ENCODE measurements around the gene LETM1. TPM values are rescaled to one million over a fixed set of nuclear protein-coding genes. Genes with fewer than 3 reads are reported as not detected.

Gene LETM1
- total and polyA plus RNA-seq, 2 experiments from 2014 or later, result 23.3 to 68.9 TPM

- TF ChIP-seq, protein P1, sequence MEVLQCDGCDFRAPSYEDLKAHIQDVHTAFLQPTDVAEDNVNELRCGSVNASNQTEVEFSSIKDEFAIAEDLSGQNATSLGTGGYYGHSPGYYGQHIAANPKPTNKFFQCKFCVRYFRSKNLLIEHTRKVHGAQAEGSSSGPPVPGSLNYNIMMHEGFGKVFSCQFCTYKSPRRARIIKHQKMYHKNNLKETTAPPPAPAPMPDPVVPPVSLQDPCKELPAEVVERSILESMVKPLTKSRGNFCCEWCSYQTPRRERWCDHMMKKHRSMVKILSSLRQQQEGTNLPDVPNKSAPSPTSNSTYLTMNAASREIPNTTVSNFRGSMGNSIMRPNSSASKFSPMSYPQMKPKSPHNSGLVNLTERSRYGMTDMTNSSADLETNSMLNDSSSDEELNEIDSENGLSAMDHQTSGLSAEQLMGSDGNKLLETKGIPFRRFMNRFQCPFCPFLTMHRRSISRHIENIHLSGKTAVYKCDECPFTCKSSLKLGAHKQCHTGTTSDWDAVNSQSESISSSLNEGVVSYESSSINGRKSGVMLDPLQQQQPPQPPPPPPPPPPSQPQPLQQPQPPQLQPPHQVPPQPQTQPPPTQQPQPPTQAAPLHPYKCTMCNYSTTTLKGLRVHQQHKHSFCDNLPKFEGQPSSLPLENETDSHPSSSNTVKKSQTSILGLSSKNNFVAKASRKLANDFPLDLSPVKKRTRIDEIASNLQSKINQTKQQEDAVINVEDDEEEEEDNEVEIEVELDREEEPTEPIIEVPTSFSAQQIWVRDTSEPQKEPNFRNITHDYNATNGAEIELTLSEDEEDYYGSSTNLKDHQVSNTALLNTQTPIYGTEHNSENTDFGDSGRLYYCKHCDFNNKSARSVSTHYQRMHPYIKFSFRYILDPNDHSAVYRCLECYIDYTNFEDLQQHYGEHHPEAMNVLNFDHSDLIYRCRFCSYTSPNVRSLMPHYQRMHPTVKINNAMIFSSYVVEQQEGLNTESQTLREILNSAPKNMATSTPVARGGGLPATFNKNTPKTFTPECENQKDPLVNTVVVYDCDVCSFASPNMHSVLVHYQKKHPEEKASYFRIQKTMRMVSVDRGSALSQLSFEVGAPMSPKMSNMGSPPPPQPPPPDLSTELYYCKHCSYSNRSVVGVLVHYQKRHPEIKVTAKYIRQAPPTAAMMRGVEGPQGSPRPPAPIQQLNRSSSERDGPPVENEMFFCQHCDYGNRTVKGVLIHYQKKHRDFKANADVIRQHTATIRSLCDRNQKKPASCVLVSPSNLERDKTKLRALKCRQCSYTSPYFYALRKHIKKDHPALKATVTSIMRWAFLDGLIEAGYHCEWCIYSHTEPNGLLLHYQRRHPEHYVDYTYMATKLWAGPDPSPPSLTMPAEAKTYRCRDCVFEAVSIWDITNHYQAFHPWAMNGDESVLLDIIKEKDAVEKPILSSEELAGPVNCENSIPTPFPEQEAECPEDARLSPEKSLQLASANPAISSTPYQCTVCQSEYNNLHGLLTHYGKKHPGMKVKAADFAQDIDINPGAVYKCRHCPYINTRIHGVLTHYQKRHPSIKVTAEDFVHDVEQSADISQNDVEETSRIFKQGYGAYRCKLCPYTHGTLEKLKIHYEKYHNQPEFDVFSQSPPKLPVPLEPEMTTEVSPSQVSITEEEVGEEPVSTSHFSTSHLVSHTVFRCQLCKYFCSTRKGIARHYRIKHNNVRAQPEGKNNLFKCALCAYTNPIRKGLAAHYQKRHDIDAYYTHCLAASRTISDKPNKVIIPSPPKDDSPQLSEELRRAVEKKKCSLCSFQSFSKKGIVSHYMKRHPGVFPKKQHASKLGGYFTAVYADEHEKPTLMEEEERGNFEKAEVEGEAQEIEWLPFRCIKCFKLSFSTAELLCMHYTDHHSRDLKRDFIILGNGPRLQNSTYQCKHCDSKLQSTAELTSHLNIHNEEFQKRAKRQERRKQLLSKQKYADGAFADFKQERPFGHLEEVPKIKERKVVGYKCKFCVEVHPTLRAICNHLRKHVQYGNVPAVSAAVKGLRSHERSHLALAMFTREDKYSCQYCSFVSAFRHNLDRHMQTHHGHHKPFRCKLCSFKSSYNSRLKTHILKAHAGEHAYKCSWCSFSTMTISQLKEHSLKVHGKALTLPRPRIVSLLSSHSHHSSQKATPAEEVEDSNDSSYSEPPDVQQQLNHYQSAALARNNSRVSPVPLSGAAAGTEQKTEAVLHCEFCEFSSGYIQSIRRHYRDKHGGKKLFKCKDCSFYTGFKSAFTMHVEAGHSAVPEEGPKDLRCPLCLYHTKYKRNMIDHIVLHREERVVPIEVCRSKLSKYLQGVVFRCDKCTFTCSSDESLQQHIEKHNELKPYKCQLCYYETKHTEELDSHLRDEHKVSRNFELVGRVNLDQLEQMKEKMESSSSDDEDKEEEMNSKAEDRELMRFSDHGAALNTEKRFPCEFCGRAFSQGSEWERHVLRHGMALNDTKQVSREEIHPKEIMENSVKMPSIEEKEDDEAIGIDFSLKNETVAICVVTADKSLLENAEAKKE (CRISPR knock-in tag; IDR thresholded peaks at IDR 0.05), result no peak
Observed at GRCh38 chr4:1799387-1800375, 56.3 kb downstream of the LETM1 start (continued).

DNA sequence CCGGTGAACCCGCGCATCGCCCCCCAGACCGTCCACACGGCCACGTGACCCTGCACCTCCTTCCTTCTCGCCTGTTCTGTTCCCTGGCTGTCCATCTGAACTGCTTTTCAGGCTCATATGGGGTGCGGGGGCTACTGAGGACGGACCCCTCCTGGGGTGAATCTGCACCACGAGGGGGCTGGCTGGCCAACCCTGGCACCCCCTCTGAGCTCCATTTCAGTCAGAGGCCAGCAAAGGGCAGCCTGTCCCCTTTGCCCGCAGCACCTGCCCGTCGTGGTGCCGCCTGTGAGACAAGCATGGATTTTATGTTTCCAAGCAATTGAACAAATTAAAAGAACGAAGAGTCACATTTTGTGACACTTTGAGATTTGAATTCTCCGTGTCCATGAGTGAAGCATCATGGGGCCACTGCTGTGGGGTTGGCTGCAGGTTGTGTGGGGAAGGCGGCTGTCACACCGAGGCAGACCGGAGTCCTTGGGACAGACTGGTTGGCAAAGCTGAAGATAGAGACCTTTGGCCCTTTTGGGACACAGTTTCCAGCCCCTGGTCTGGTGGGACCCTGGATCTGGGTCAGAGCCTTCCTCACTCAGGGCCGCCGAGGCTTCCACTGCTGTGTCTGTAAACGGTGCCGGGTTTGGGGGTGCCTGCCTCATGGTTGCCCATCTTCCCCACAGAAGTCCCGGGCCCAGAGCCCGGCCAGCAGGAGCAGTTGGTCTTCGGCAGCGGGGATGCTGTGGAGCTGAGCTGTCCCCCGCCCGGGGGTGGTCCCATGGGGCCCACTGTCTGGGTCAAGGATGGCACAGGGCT, 57.2 kb downstream of the LETM1 start:
- DNase-seq (ENCODE audit: low spot score), result no peak
- Histone ChIP-seq H3F3A (replicated peaks; ENCODE audit: low read depth) (no peaks in the 10 kb centered on the region), H3K79me2 (replicated peaks; ENCODE audit: insufficient read depth) (no peaks in the 10 kb centered on the region), H3K27ac (ENCODE audit: low read depth) (no peak overlapping the region), H3K4me3 (no peak overlapping the region), H4K20me1 (replicated peaks; ENCODE audit: insufficient read depth) (peaks cover 4% of the 10 kb centered on the region; the same call in 1 of the 2 replicates), H3K4me1 (ENCODE audit: insufficient read depth) (no peaks in the 10 kb centered on the region), H3K4me2 (no peak overlapping the region), H2AFZ (no peak overlapping the region), H3K36me3 (ENCODE audit: insufficient read depth) (no peaks in the 10 kb centered on the region), H3K27me3 (ENCODE audit: insufficient read depth) (peaks cover 21% of the 10 kb centered on the region), H3K9me2 (ENCODE audit: insufficient read depth) (no peaks in the 10 kb centered on the region)
- Mint-ChIP-seq H3K36me3 (ENCODE audit: low read depth) (no peaks in the 10 kb centered on the region), H3K4me1 (no peaks in the 10 kb centered on the region), H3K27ac (no peak overlapping the region), H3K9me3 (no peaks in the 10 kb centered on the region), H3K27me3 (ENCODE audit: insufficient read depth, low read depth, poor library complexity) (peaks cover 14% of the 10 kb centered on the region), H3K4me3 (no peak overlapping the region)
- ATAC-seq, result no peak
- TF ChIP-seq CTCF (conservative IDR thresholded peaks at IDR 0.05; ENCODE audit: low read depth in 2 of 2) (no peak), ZNF331 (CRISPR knock-in tag; IDR thresholded peaks at IDR 0.05; ENCODE audit: low read depth) (no peak), STAT1 (IDR thresholded peaks at IDR 0.05; ENCODE audit: unreplicated experiment) (no peak), POLR2AphosphoS5 (IDR thresholded peaks at IDR 0.05; ENCODE audit: low read depth) (no peak), CREB1 (CRISPR knock-in tag; IDR thresholded peaks at IDR 0.05; ENCODE audit: low read depth) (no peak), EZH2 (IDR thresholded peaks at IDR 0.05; ENCODE audit: low read depth, unreplicated experiment) (no peak)

Data from GM23338 (cell line).